ENCODE measurements around the gene MALT1. TPM values are rescaled to one million over a fixed set of nuclear protein-coding genes. Genes with fewer than 3 reads are reported as not detected.
"Not testable (repeated sequence)": the region's sequence is repeated elsewhere in the genome, so short reads cannot be mapped to it uniquely, and the experiment has no call there.

The MALT1 gene
- total RNA-seq, 2 donors from 2014 or later, result 40.8 to 50.6 TPM

- Mint-ChIP-seq H3K27ac (no peak overlapping the region), H3K9me3 (no peaks in the 10 kb centered on the region), H3K27me3 (ENCODE audit: low read depth) (no peaks in the 10 kb centered on the region), H3K4me1 (ENCODE audit: low read depth) (no peaks in the 10 kb centered on the region), H3K4me3 (no peak overlapping the region), H3K36me3 (ENCODE audit: insufficient read depth in 2 of 2) (peaks cover 5 to 9% of the 10 kb centered on the region in 2 donors)
- no peak for ATAC-seq (replicated peaks in 1 of 2)
- no peak for DNase-seq
These were observed 62.6 kb downstream of the MALT1 start for GRCh38 chr18:58733866-58734265.

GRCh38 chr18:58738322-58738721 is 67.1 kb downstream of the MALT1 start:
- Mint-ChIP-seq H3K36me3 (ENCODE audit: insufficient read depth in 2 of 2) (peaks cover 4 to 11% of the 10 kb centered on the region in 2 donors), H3K27ac (peak overlapping the region; percentile 19)

GRCh38 chr18:58745914-58746313 is 74.6 kb downstream of the MALT1 start:
- H3K36me3 Mint-ChIP-seq (ENCODE audit: insufficient read depth in 2 of 2), result peaks cover 13 to 43% of the 10 kb centered on the region in 2 donors
- peaks cover 4 to 8% of the 10 kb centered on the region in 2 donors for H3K9me3 Mint-ChIP-seq
- ATAC-seq (replicated peaks in 1 of 2) (no peak), DNase-seq (no peak)
- H3K4me3 Mint-ChIP-seq, result no peak overlapping the region
- no peaks in the 10 kb centered on the region for H3K4me1 Mint-ChIP-seq (ENCODE audit: low read depth)
- no peaks in the 10 kb centered on the region for H3K27me3 Mint-ChIP-seq (ENCODE audit: low read depth)
- H3K27ac Mint-ChIP-seq, result no peak overlapping the region

More at GRCh38 chr18:58738322-58738721, 67.1 kb downstream of the MALT1 start:
- no peaks in the 10 kb centered on the region for H3K4me1 Mint-ChIP-seq (ENCODE audit: low read depth)
- ATAC-seq (replicated peaks in 1 of 2), result no peak
- no peak for DNase-seq
- H3K9me3 Mint-ChIP-seq, result peaks cover 0 to 1% of the 10 kb centered on the region in 2 donors
- H3K27me3 Mint-ChIP-seq (ENCODE audit: low read depth), result no peaks in the 10 kb centered on the region
- no peak overlapping the region for H3K4me3 Mint-ChIP-seq

GRCh38 chr18:58748899-58749595 is 77.8 kb downstream of the MALT1 start:
- H3K4me1 Mint-ChIP-seq (ENCODE audit: low read depth), result no peaks in the 10 kb centered on the region
- no peak overlapping the region for H3K4me3 Mint-ChIP-seq
- no peaks in the 10 kb centered on the region for H3K27me3 Mint-ChIP-seq (ENCODE audit: low read depth)
- DNase-seq (no peak), ATAC-seq (replicated peaks in 1 of 2) (no peak)
- peaks cover 13 to 43% of the 10 kb centered on the region in 2 donors for H3K36me3 Mint-ChIP-seq (ENCODE audit: insufficient read depth in 2 of 2)
- H3K9me3 Mint-ChIP-seq, result peaks cover 4 to 7% of the 10 kb centered on the region in 2 donors
- no peak overlapping the region for H3K27ac Mint-ChIP-seq

GRCh38 chr18:58753976-58754375 is 82.7 kb downstream of the MALT1 start:
- Mint-ChIP-seq H3K27me3 (ENCODE audit: low read depth) (peaks cover 9% of the 10 kb centered on the region), H3K9me3 (peaks cover 0 to 4% of the 10 kb centered on the region in 2 donors), H3K27ac (no peak overlapping the region), H3K36me3 (ENCODE audit: insufficient read depth in 2 of 2) (peaks cover 0 to 13% of the 10 kb centered on the region in 2 donors), H3K4me1 (ENCODE audit: low read depth) (peaks cover 25% of the 10 kb centered on the region), H3K4me3 (no peak overlapping the region)
- no peak for DNase-seq
- ATAC-seq (replicated peaks in 1 of 2), result no peak

GRCh38 chr18:58754544-58755068 is 83.3 kb downstream of the MALT1 start:
- no peak overlapping the region for H3K27ac Mint-ChIP-seq

GRCh38 chr18:58755304-58756010 is 84.2 kb downstream of the MALT1 start:
- Mint-ChIP-seq H3K27ac (no peak overlapping the region), H3K36me3 (ENCODE audit: insufficient read depth in 2 of 2) (no peaks in the 10 kb centered on the region), H3K4me1 (ENCODE audit: low read depth) (peaks cover 25% of the 10 kb centered on the region), H3K27me3 (ENCODE audit: low read depth) (peaks cover 18% of the 10 kb centered on the region), H3K4me3 (no peak overlapping the region), H3K9me3 (no peaks in the 10 kb centered on the region)
- no peak for DNase-seq
- ATAC-seq (replicated peaks in 1 of 2), result peak in 1 of 2 donors; percentile 10

More at GRCh38 chr18:58754544-58755068, 83.3 kb downstream of the MALT1 start:
- Mint-ChIP-seq H3K27me3 (ENCODE audit: low read depth) (peaks cover 12% of the 10 kb centered on the region), H3K4me3 (no peak overlapping the region), H3K4me1 (ENCODE audit: low read depth) (peaks cover 25% of the 10 kb centered on the region), H3K9me3 (peaks cover 0 to 4% of the 10 kb centered on the region in 2 donors), H3K36me3 (ENCODE audit: insufficient read depth in 2 of 2) (peaks cover 0 to 7% of the 10 kb centered on the region in 2 donors)
- ATAC-seq (replicated peaks in 1 of 2), result no peak
- no peak for DNase-seq

- no peak overlapping the region for H3K27ac Mint-ChIP-seq
- H3K27me3 Mint-ChIP-seq (ENCODE audit: low read depth), result peaks cover 18% of the 10 kb centered on the region
- DNase-seq (no peak), ATAC-seq (replicated peaks in 1 of 2) (peak in 1 of 2 donors; percentile 11)
- no peaks in the 10 kb centered on the region for H3K36me3 Mint-ChIP-seq (ENCODE audit: insufficient read depth in 2 of 2)
- no peaks in the 10 kb centered on the region for H3K9me3 Mint-ChIP-seq
- H3K4me1 Mint-ChIP-seq (ENCODE audit: low read depth), result peaks cover 28% of the 10 kb centered on the region
- H3K4me3 Mint-ChIP-seq, result no peak overlapping the region
These were observed 84.9 kb downstream of the MALT1 start for GRCh38 chr18:58756148-58756547.

GRCh38 chr18:58756596-58757240 is 85.5 kb downstream of the MALT1 start:
- peaks cover 33% of the 10 kb centered on the region for H3K4me1 Mint-ChIP-seq (ENCODE audit: low read depth)
- no peak for ATAC-seq (replicated peaks in 1 of 2)

GRCh38 chr18:58757351-58757750 is 86.1 kb downstream of the MALT1 start:
- H3K36me3 Mint-ChIP-seq (ENCODE audit: insufficient read depth in 2 of 2); ATAC-seq (replicated peaks in 1 of 2); DNase-seq; H3K4me3 Mint-ChIP-seq; H3K27ac Mint-ChIP-seq; H3K9me3 Mint-ChIP-seq: not testable (repeated sequence)
- H3K4me1 Mint-ChIP-seq (ENCODE audit: low read depth), result peaks cover 37% of the 10 kb centered on the region
- H3K27me3 Mint-ChIP-seq (ENCODE audit: low read depth), result peaks cover 18% of the 10 kb centered on the region

More at GRCh38 chr18:58756596-58757240, 85.5 kb downstream of the MALT1 start:
- Mint-ChIP-seq H3K36me3 (ENCODE audit: insufficient read depth in 2 of 2) (no peaks in the 10 kb centered on the region), H3K27ac (no peak overlapping the region), H3K9me3 (no peaks in the 10 kb centered on the region), H3K27me3 (ENCODE audit: low read depth) (peaks cover 18% of the 10 kb centered on the region), H3K4me3 (no peak overlapping the region)
- no peak for DNase-seq

- no peak overlapping the region for H3K27ac Mint-ChIP-seq
These were observed 86.8 kb downstream of the MALT1 start for GRCh38 chr18:58758046-58758445.

GRCh38 chr18:58758606-58759005 is 87.3 kb downstream of the MALT1 start:
- H3K36me3 Mint-ChIP-seq (ENCODE audit: insufficient read depth in 2 of 2), result no peaks in the 10 kb centered on the region
- ATAC-seq (replicated peaks in 1 of 2) (no peak), DNase-seq (no peak)
- peaks cover 48% of the 10 kb centered on the region for H3K4me1 Mint-ChIP-seq (ENCODE audit: low read depth)
- peaks cover 18% of the 10 kb centered on the region for H3K27me3 Mint-ChIP-seq (ENCODE audit: low read depth)
- no peaks in the 10 kb centered on the region for H3K9me3 Mint-ChIP-seq
- no peak overlapping the region for H3K27ac Mint-ChIP-seq
- H3K4me3 Mint-ChIP-seq, result no peak overlapping the region

More at GRCh38 chr18:58758046-58758445, 86.8 kb downstream of the MALT1 start:
- Mint-ChIP-seq H3K36me3 (ENCODE audit: insufficient read depth in 2 of 2) (no peaks in the 10 kb centered on the region), H3K4me1 (ENCODE audit: low read depth) (peaks cover 43% of the 10 kb centered on the region), H3K9me3 (no peaks in the 10 kb centered on the region), H3K4me3 (no peak overlapping the region), H3K27me3 (ENCODE audit: low read depth) (peaks cover 18% of the 10 kb centered on the region)
- ATAC-seq (replicated peaks in 1 of 2) (no peak), DNase-seq (no peak)

All from activated T-cell treated with anti-CD3 and anti-CD28 coated beads, Interleukin-2, amount 50 U/mL, for 72 hours (primary cell).